HepG2 (cell line): Measurements from ENCODE around the gene IL24. TPM values are rescaled to one million over a fixed set of nuclear protein-coding genes. Genes with fewer than 3 reads are reported as not detected.

ENCODE experiments used
- ATAC-seq: fragments of 200-7000 bp; cut with Tn5 transposase; 3 replicates; pipeline ENCODE4 v1.9.1; 2020; ENCODE audit warnings: mild to moderate bottlenecking, moderate library complexity
- BruUV-seq: library from RNA; stranded (reverse); fragments of 400-500 nt; replicated peaks from 2 replicates; lab custom pipeline; 2021; lab: Mats Ljungman, UMichigan
- CTCF ChIA-PET: fragments of 300-600 bp; formaldehyde crosslinking; extraction: SDS; loops from one replicate; lab custom pipeline; 2021; ENCODE audit warnings: low total read pairs, inconsistent platforms, low intra/inter-chr PET ratio; lab: Yijun Ruan, JAX
- POLR2A ChIA-PET: fragments of 350-600 bp; sonication (Branson Sonifier 250); formaldehyde crosslinking; loops from one replicate; lab custom pipeline; 2020; ENCODE audit warnings: antibody characterized with exemption, inconsistent platforms; lab: Yijun Ruan, JAX
- DNase-seq: peaks from one replicate; pipeline ENCODE4 v3.0.0-alpha.2; 2015; ENCODE audit warnings: low spot score
- FAIRE-seq: peaks from 3 replicates; lab custom pipeline; 2011; peaks lifted over from hg19 to GRCh38; lab: Jason Lieb, UNC
- H2AFZ ChIP-seq: one replicate; pipeline ENCODE4 v1.6.1; 2011; ENCODE audit warnings: low read length, inconsistent platforms
- H3K27ac ChIP-seq: fragments of 300-600 bp; 3 replicates; pipeline ENCODE4 v1.8.0; 2011; ENCODE audit warnings: mixed run types, mild to moderate bottlenecking, mixed read lengths, low read length, inconsistent platforms; ENCODE audit not compliant: insufficient read depth; ENCODE audit errors: extremely low read length
- H3K27me3 ChIP-seq, 2 experiments: fragments of 200-600 bp in 1 of 2; 2 replicates in 1 of 2; 3 replicates in 1 of 2; pipeline versions ENCODE4 v1.6.0 to v1.8.0; 2011; ENCODE audit warnings: low read length in 2 of 2, mild to moderate bottlenecking in 2 of 2, moderate library complexity in 2 of 2, inconsistent platforms in 1 of 2; ENCODE audit not compliant: insufficient read depth in 2 of 2, control insufficient read depth in 1 of 2
- H3K36me3 ChIP-seq, 2 experiments: fragments of 200-600 bp in 1 of 2; replicated peaks in 1 of 2; 2 replicates in 1 of 2; 3 replicates in 1 of 2; pipeline versions ENCODE4 v1.5.1 to v1.8.0; 2011; ENCODE audit warnings: low read length in 2 of 2, inconsistent platforms in 1 of 2; ENCODE audit not compliant: insufficient read depth in 2 of 2, control insufficient read depth in 1 of 2
- H3K4me1 ChIP-seq: 2 replicates; pipeline ENCODE4 v1.5.1; 2012; ENCODE audit warnings: low read length, inconsistent platforms; ENCODE audit not compliant: insufficient read depth
- H3K4me2 ChIP-seq: 2 replicates; pipeline ENCODE4 v1.6.0; 2011; ENCODE audit warnings: low read depth, low read length, inconsistent platforms
- H3K4me3 ChIP-seq, 3 experiments: fragments of 200-600 bp in 1 of 3; sonication (generic), shearing (Covaris generic) in 1 of 3; replicated peaks in 1 of 3; 2 replicates each; pipeline ENCODE4 v1.5.1; 2011 to 2016; ENCODE audit warnings: low read length in 3 of 3, inconsistent platforms in 2 of 3, low read depth in 2 of 3, mild to moderate bottlenecking in 2 of 3, control low read depth in 1 of 3, mixed read lengths in 1 of 3; ENCODE audit not compliant: insufficient read depth in 1 of 3
- H3K79me2 ChIP-seq: one replicate; pipeline ENCODE4 v1.6.1; 2011; ENCODE audit warnings: low read length, inconsistent platforms; ENCODE audit not compliant: insufficient read depth
- H3K9ac ChIP-seq: 2 replicates; pipeline ENCODE4 v1.6.0; 2011; ENCODE audit warnings: mild to moderate bottlenecking, low read depth, low read length, inconsistent platforms; ENCODE audit not compliant: insufficient read depth
- H3K9me3 ChIP-seq: 2 replicates; pipeline ENCODE4 v1.5.1; 2012; ENCODE audit warnings: mild to moderate bottlenecking, low read length
- H4K20me1 ChIP-seq: 2 replicates; pipeline ENCODE4 v1.6.0; 2011; ENCODE audit warnings: inconsistent platforms, mild to moderate bottlenecking, low read length, moderate library complexity; ENCODE audit not compliant: insufficient read depth
- HNRNPL ChIP-seq: fragments of 200-400 bp; formaldehyde crosslinking; IDR thresholded peaks from 2 replicates; pipeline ENCODE4 v1.6.1; 2017; ENCODE audit warnings: mild to moderate bottlenecking, low read depth, low read length
- MIXL1 ChIP-seq: IDR thresholded peaks from 2 replicates; pipeline ENCODE4 v1.6.1; 2016
- MXD4 ChIP-seq: IDR thresholded peaks from 2 replicates; pipeline ENCODE4 v1.6.1; 2016; ENCODE audit warnings: mild to moderate bottlenecking, missing biosample characterization, missing genetic modification reagents
- NFE2L1 ChIP-seq: sonication (generic); formaldehyde crosslinking; IDR thresholded peaks from 2 replicates; pipeline ENCODE4 v1.4.0; 2020; ENCODE audit warnings: missing genetic modification reagents, mild to moderate bottlenecking, borderline replicate concordance
- NFYC ChIP-seq: IDR thresholded peaks from 2 replicates; pipeline ENCODE4 v1.6.1; 2016; ENCODE audit warnings: missing genetic modification reagents, missing compliant biosample characterization
- RORA ChIP-seq: sonication (generic); formaldehyde crosslinking; IDR thresholded peaks from 2 replicates; pipeline ENCODE4 v1.5.0; 2020; ENCODE audit warnings: mild to moderate bottlenecking, missing genetic modification reagents, moderate library complexity
- SIN3A ChIP-seq: IDR thresholded peaks from 2 replicates; pipeline ENCODE4 v1.6.1; 2011; ENCODE audit warnings: low read depth, mild to moderate bottlenecking, control low read depth, low read length, borderline replicate concordance
- SP1 ChIP-seq, 2 experiments: fragments of 450-650 bp in 1 of 2; sonication (generic) in 1 of 2; formaldehyde crosslinking in 1 of 2; IDR thresholded peaks; 2 replicates each; pipeline versions ENCODE4 v1.4.0 to v1.6.1; 2016 to 2020; ENCODE audit warnings: missing genetic modification reagents in 1 of 2
- YEATS4 ChIP-seq: sonication (generic); formaldehyde crosslinking; IDR thresholded peaks from 2 replicates; pipeline ENCODE4 v1.4.0; 2020; ENCODE audit warnings: missing genetic modification reagents, borderline replicate concordance
- ZBTB38 ChIP-seq: sonication (generic); formaldehyde crosslinking; IDR thresholded peaks from 2 replicates; pipeline ENCODE4 v1.5.1; 2020; ENCODE audit warnings: mild to moderate bottlenecking, missing genetic modification reagents
- ZNF260 ChIP-seq: sonication (generic); formaldehyde crosslinking; IDR thresholded peaks from 2 replicates; pipeline ENCODE4 v1.4.0; 2020; ENCODE audit warnings: missing genetic modification reagents, low read depth, mild to moderate bottlenecking, borderline replicate concordance
- ZNF264 ChIP-seq: sonication (generic); formaldehyde crosslinking; IDR thresholded peaks from 2 replicates; pipeline ENCODE4 v1.4.0; 2020; ENCODE audit warnings: missing genetic modification reagents
- ZNF335 ChIP-seq: sonication (generic); formaldehyde crosslinking; IDR thresholded peaks from 2 replicates; pipeline ENCODE4 v1.4.0; 2020; ENCODE audit warnings: missing genetic modification reagents
- ZNF431 ChIP-seq: sonication (generic); formaldehyde crosslinking; IDR thresholded peaks from 2 replicates; pipeline ENCODE4 v1.9.0; 2022; ENCODE audit warnings: missing genetic modification reagents, low read depth, mild to moderate bottlenecking, borderline replicate concordance
- ZNF563 ChIP-seq: sonication (generic); formaldehyde crosslinking; IDR thresholded peaks from 2 replicates; pipeline ENCODE4 v1.8.0; 2022; ENCODE audit warnings: mild to moderate bottlenecking, moderate library complexity, missing genetic modification reagents
- ZNF569 ChIP-seq: sonication (generic); formaldehyde crosslinking; IDR thresholded peaks from 2 replicates; pipeline ENCODE4 v1.5.0; 2020; ENCODE audit warnings: mild to moderate bottlenecking, missing genetic modification reagents, moderate library complexity, borderline replicate concordance
- ZNF792 ChIP-seq: IDR thresholded peaks from 2 replicates; pipeline ENCODE4 v1.6.1; 2016
- WGBS: methylation state at CpG from one replicate; pipeline ENCODE4 v1.1.6; 2017; ENCODE audit warnings: low lambda C conversion rate; 5-methylcytosine and 5-hydroxymethylcytosine counted together
- in situ Hi-C: cut with HindIII; loops from 2 replicates; pipeline ENCODE4 v1.10.0; 2017; ENCODE audit warnings: low pct_unique_long_range_greater_than_20kb; ENCODE audit not compliant: extremely low pct_ligation_motif_present
- intact Hi-C: fragments of 100-400 bp; cut with micrococcal nuclease; formaldehyde crosslinking; loops from one replicate; pipeline ENCODE4 v1.10.0; 2022; ENCODE audit not compliant: unreplicated experiment
- polyA plus RNA-seq, 8 experiments: library from polyadenylated mRNA; depleted of rRNA in 3 of 8; stranded (reverse) in 7 of 8; unstranded in 1 of 8; fragments of >200 nt; fragmentation: Illumina TruSeq in 4 of 8; extraction: Trizol in 4 of 8; gene quantifications; 2 replicates each; pipeline versions ENCODE4 v1.2.1 to v1.2.3, GENCODE V29; 2011 to 2016; ENCODE audit warnings: low read depth in 4 of 8, missing spikeins in 1 of 8, mixed read lengths in 1 of 8; ENCODE audit not compliant: insufficient read depth in 1 of 8
- total RNA-seq, 5 experiments: library from RNA; depleted of rRNA; stranded (reverse); fragments of >200 nt; fragmentation: Illumina TruSeq; extraction: Trizol; gene quantifications; 2 replicates each; pipeline ENCODE4 v1.2.3, GENCODE V29; 2016; ENCODE audit warnings: low read depth in 1 of 5
- TF ChIP-seq, protein P1 (sequence below): sonication (generic); formaldehyde crosslinking; IDR thresholded peaks from 2 replicates; pipeline ENCODE4 v1.5.0; 2020; ENCODE audit warnings: missing genetic modification reagents

IL24 gene
- total and polyA plus RNA-seq, 2 of the 13 experiments (the other 11 are each of a cell fraction or from before 2014, with no cell fraction given): not detected

DNA sequence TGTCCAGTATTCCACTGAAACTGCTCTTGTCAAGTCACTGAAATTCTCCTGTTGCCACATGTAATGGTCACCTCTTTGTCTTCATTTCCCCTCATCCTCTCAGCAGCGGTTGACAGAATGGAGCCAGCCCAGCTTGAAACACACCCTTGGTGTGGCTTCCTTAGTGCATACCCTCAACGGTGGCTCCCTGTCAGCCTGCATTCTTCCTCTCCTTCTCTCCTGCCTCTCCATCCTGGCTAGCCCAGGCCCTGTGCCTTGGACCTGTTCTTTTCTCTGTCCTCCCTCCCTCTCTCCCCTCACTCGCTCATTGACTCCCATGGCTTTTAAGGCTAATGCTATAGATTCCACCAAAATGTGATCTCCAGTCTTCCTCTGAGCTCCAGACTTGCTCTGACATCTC is 20.8 kb downstream of the IL24 start:
- Histone ChIP-seq H3K9ac (no peak overlapping the region), H3K4me1 (peaks cover 15% of the 10 kb centered on the region), H3K27ac (no peak overlapping the region), H3K27me3 (peaks cover 1 to 20% of the 10 kb centered on the region in 2 experiments), H3K36me3 (no peaks in the 10 kb centered on the region), H4K20me1 (no peaks in the 10 kb centered on the region)
- BruUV-seq: no TSS peak
- FAIRE-seq: no peak
- POLR2A ChIA-PET: no interaction called here
- no peak for DNase-seq
- ATAC-seq: no peak
- intact Hi-C loops: no loop called here
- TF ChIP-seq MIXL1 (CRISPR knock-in tag) (no peak), ZNF335 (no peak), ZNF260 (CRISPR knock-in tag) (no peak), ZNF569 (CRISPR knock-in tag) (no peak), ZNF563 (CRISPR knock-in tag) (no peak), NFE2L1 (CRISPR knock-in tag) (no peak), HNRNPL (no peak), RORA (CRISPR knock-in tag) (no peak), SP1 (IDR thresholded peaks at IDR 0.05) (no peak), SP1 (CRISPR knock-in tag; IDR thresholded peaks at IDR 0.05) (no peak), ZNF264 (CRISPR knock-in tag) (no peak), ZBTB38 (CRISPR knock-in tag) (no peak), ZNF431 (CRISPR knock-in tag) (no peak), ZNF792 (no peak), YEATS4 (CRISPR knock-in tag) (no peak), NFYC (no peak), MXD4 (CRISPR knock-in tag) (no peak), SIN3A (no peak)
- TF ChIP-seq, protein P1, sequence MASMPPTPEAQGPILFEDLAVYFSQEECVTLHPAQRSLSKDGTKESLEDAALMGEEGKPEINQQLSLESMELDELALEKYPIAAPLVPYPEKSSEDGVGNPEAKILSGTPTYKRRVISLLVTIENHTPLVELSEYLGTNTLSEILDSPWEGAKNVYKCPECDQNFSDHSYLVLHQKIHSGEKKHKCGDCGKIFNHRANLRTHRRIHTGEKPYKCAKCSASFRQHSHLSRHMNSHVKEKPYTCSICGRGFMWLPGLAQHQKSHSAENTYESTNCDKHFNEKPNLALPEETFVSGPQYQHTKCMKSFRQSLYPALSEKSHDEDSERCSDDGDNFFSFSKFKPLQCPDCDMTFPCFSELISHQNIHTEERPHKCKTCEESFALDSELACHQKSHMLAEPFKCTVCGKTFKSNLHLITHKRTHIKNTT (CRISPR knock-in tag): no peak
- TF ChIP-seq, all 625 proteins: peak for 0
- no peak overlapping the region for H3K4me3 ChIP-seq
- in situ Hi-C loops: loop anchor here (25.0 kb wide), 1 partner anchor 281 kb away; the partner anchor contains the start of gene DYRK3
- WGBS: 33% methylated on average over 3 of the region's 3 CpGs
- H2AFZ ChIP-seq: no peak overlapping the region
- H3K9me3 ChIP-seq: no peaks in the 10 kb centered on the region
- no peak overlapping the region for H3K4me2 ChIP-seq
- CTCF ChIA-PET: no interaction called here
- no peaks in the 10 kb centered on the region for H3K79me2 ChIP-seq
